Large intestine (tissue), 12 donors: ENCODE measurements around the gene ZBTB8A. TPM values are rescaled to one million over a fixed set of nuclear protein-coding genes. Genes with fewer than 3 reads are reported as not detected.
A peak's percentile ranks its signal among the peaks of the same experiment; 100 is the strongest.

Source experiments
- DNase-seq, 2 donors: peaks; one replicate each; pipeline versions ENCODE4 v3.0.0 to v3.0.0-alpha.2; 2013
- H3K27ac ChIP-seq: one replicate; pipeline ENCODE4 v1.5.1; 2013; ENCODE audit warnings: low read length
- H3K27me3 ChIP-seq: 2 replicates; pipeline ENCODE4 v1.6.1; 2013; ENCODE audit warnings: low read length; ENCODE audit not compliant: control insufficient read depth, insufficient read depth
- H3K36me3 ChIP-seq: 2 replicates; pipeline ENCODE4 v1.6.1; 2013; ENCODE audit warnings: low read length; ENCODE audit not compliant: control insufficient read depth, insufficient read depth
- H3K4me1 ChIP-seq: one replicate; pipeline ENCODE4 v1.6.1; 2013; ENCODE audit warnings: low read length; ENCODE audit not compliant: control insufficient read depth, insufficient read depth
- H3K4me3 ChIP-seq: one replicate; pipeline ENCODE4 v1.5.1; 2013; ENCODE audit warnings: low read length
- H3K9me3 ChIP-seq: one replicate; pipeline ENCODE4 v1.6.1; 2013; ENCODE audit warnings: mild to moderate bottlenecking, low read depth, low read length, moderate library complexity; ENCODE audit not compliant: control insufficient read depth
- WGBS: methylation state at CpG from one replicate; pipeline ENCODE4 v1.1.5; 2013; ENCODE audit warnings: low lambda C conversion rate; ENCODE audit not compliant: insufficient coverage; 5-methylcytosine and 5-hydroxymethylcytosine counted together
- long read RNA-seq, 11 donors: transcript quantifications; one replicate each; lab custom pipeline, GENCODE V29; 2026
- polyA plus RNA-seq: library from polyadenylated mRNA; unstranded; fragments of 120-200 nt; gene quantifications from one replicate; pipeline ENCODE4 v1.2.1, GENCODE V29; 2013

Gene ZBTB8A
- polyA plus RNA-seq = 8.0 TPM
- long read RNA-seq, donor 1, full-length matches to known transcripts = 1 of 1 reads
- long read RNA-seq, donor 1, partial matches to known transcripts = 0 of 1 reads
- long read RNA-seq, donor 1, other reads (novel, unspliced or antisense) = 0 of 1 reads
- long read RNA-seq, donor 2, full-length matches to known transcripts = 5 of 5 reads
- long read RNA-seq, donor 2, partial matches to known transcripts = 0 of 5 reads
- long read RNA-seq, donor 2, other reads (novel, unspliced or antisense) = 0 of 5 reads
- long read RNA-seq, donor 3 = 0 reads
- long read RNA-seq, donor 4 = 0 reads
- long read RNA-seq, donor 5, full-length matches to known transcripts = 1 of 1 reads
- long read RNA-seq, donor 5, partial matches to known transcripts = 0 of 1 reads
- long read RNA-seq, donor 5, other reads (novel, unspliced or antisense) = 0 of 1 reads
- long read RNA-seq, donor 6, full-length matches to known transcripts = 2 of 46 reads
- long read RNA-seq, donor 6, partial matches to known transcripts = 21 of 46 reads
- long read RNA-seq, donor 6, other reads (novel, unspliced or antisense) = 23 of 46 reads
- long read RNA-seq, donor 7, full-length matches to known transcripts = 2 of 2 reads
- long read RNA-seq, donor 7, partial matches to known transcripts = 0 of 2 reads
- long read RNA-seq, donor 7, other reads (novel, unspliced or antisense) = 0 of 2 reads
- long read RNA-seq, donor 8, partial matches to known transcripts = 0 of 2 reads
- long read RNA-seq, donor 8, other reads (novel, unspliced or antisense) = 0 of 2 reads
- long read RNA-seq, donor 9, partial matches to known transcripts = 9 of 47 reads
- long read RNA-seq, donor 9, other reads (novel, unspliced or antisense) = 38 of 47 reads
- long read RNA-seq, donor 10, full-length matches to known transcripts = 3 of 3 reads
- long read RNA-seq, donor 10, partial matches to known transcripts = 0 of 3 reads
- long read RNA-seq, donor 10, other reads (novel, unspliced or antisense) = 0 of 3 reads
- long read RNA-seq, donor 11, full-length matches to known transcripts = 2 of 2 reads
- long read RNA-seq, donor 11, partial matches to known transcripts = 0 of 2 reads
- long read RNA-seq, donor 11, other reads (novel, unspliced or antisense) = 0 of 2 reads

GRCh38 chr1:32538887-32539583 lies at the start of gene ZBTB8A:
Gene ZBTB8A, plus strand, starts transcription at chr1:32539427. Its CDS starts 53,505 bp downstream, at chr1:32592932.
- DNase-seq = peak; percentile 42 to 83
- peak within 1 kb of the TSS; percentile 66 for H3K4me3 ChIP-seq
- peaks cover 2% of the 10 kb centered on the region for H3K27me3 ChIP-seq
- no peaks in the 10 kb centered on the region for H3K36me3 ChIP-seq
- WGBS = 3% methylated on average over 6 of the region's 33 CpGs
- H3K27ac ChIP-seq = peak within 1 kb of the TSS; percentile 62
- peaks cover 7% of the 10 kb centered on the region for H3K4me1 ChIP-seq
- H3K9me3 ChIP-seq = no peaks in the 10 kb centered on the region

GRCh38 chr1:32489774-32490454 lies 49.3 kb upstream of the ZBTB8A start:
- no CpG with 5 or more reads among the region's 3 CpGs for WGBS
- no peaks in the 10 kb centered on the region for H3K27me3 ChIP-seq

GRCh38 chr1:32491386-32491785 lies 47.8 kb upstream of the ZBTB8A start:
- Histone ChIP-seq H3K4me1 (no peaks in the 10 kb centered on the region), H3K36me3 (no peaks in the 10 kb centered on the region), H3K27ac (no peak overlapping the region), H3K9me3 (no peaks in the 10 kb centered on the region), H3K4me3 (no peak overlapping the region), H3K27me3 (no peaks in the 10 kb centered on the region)
- no peak for DNase-seq
- WGBS = no CpG with 5 or more reads among the region's 2 CpGs

More at GRCh38 chr1:32489774-32490454, 49.3 kb upstream of the ZBTB8A start:
- no peaks in the 10 kb centered on the region for H3K36me3 ChIP-seq
- H3K4me1 ChIP-seq = no peaks in the 10 kb centered on the region
- no peak overlapping the region for H3K27ac ChIP-seq
- no peak for DNase-seq
- no peak overlapping the region for H3K4me3 ChIP-seq
- H3K9me3 ChIP-seq = no peaks in the 10 kb centered on the region

GRCh38 chr1:32494196-32494595 lies 45.0 kb upstream of the ZBTB8A start:
- H3K4me3 ChIP-seq = no peak overlapping the region
- no peak overlapping the region for H3K27ac ChIP-seq
- H3K36me3 ChIP-seq = no peaks in the 10 kb centered on the region
- no peaks in the 10 kb centered on the region for H3K4me1 ChIP-seq
- H3K9me3 ChIP-seq = no peaks in the 10 kb centered on the region
- no peaks in the 10 kb centered on the region for H3K27me3 ChIP-seq
- no CpG with 5 or more reads among the region's 1 CpG for WGBS
- DNase-seq = no peak

GRCh38 chr1:32494711-32495337 lies 44.4 kb upstream of the ZBTB8A start:
- no peak overlapping the region for H3K4me3 ChIP-seq
- H3K27ac ChIP-seq = no peak overlapping the region
- H3K27me3 ChIP-seq = no peaks in the 10 kb centered on the region
- no peaks in the 10 kb centered on the region for H3K36me3 ChIP-seq
- WGBS = 57% methylated on average over 1 of the region's 7 CpGs
- DNase-seq = no peak
- no peaks in the 10 kb centered on the region for H3K4me1 ChIP-seq
- no peaks in the 10 kb centered on the region for H3K9me3 ChIP-seq

GRCh38 chr1:32496127-32496526 lies 43.1 kb upstream of the ZBTB8A start:
- H3K27me3 ChIP-seq = no peaks in the 10 kb centered on the region
- no peak overlapping the region for H3K4me3 ChIP-seq
- WGBS = 100% methylated on average over 2 of the region's 5 CpGs
- no peaks in the 10 kb centered on the region for H3K36me3 ChIP-seq
- no peaks in the 10 kb centered on the region for H3K4me1 ChIP-seq
- H3K27ac ChIP-seq = no peak overlapping the region
- DNase-seq = no peak
- H3K9me3 ChIP-seq = no peaks in the 10 kb centered on the region

GRCh38 chr1:32498751-32499150 lies 40.5 kb upstream of the ZBTB8A start:
- H3K27me3 ChIP-seq = no peaks in the 10 kb centered on the region
- no peak for DNase-seq
- H3K4me3 ChIP-seq = no peak overlapping the region
- no CpG with 5 or more reads among the region's 8 CpGs for WGBS
- no peak overlapping the region for H3K27ac ChIP-seq
- no peaks in the 10 kb centered on the region for H3K4me1 ChIP-seq
- H3K36me3 ChIP-seq = no peaks in the 10 kb centered on the region
- H3K9me3 ChIP-seq = no peaks in the 10 kb centered on the region

GRCh38 chr1:32500387-32501209 lies 38.6 kb upstream of the ZBTB8A start:
- peak; percentile 34 to 74 for DNase-seq
- Histone ChIP-seq H3K9me3 (no peaks in the 10 kb centered on the region), H3K27me3 (no peaks in the 10 kb centered on the region), H3K4me1 (no peaks in the 10 kb centered on the region), H3K4me3 (peak overlapping the region; percentile 47), H3K36me3 (no peaks in the 10 kb centered on the region), H3K27ac (peak overlapping the region; percentile 64)
- no CpG with 5 or more reads among the region's 99 CpGs for WGBS

GRCh38 chr1:32501865-32502264 lies 37.4 kb upstream of the ZBTB8A start:
- Histone ChIP-seq H3K36me3 (no peaks in the 10 kb centered on the region), H3K4me3 (no peak overlapping the region), H3K4me1 (no peaks in the 10 kb centered on the region), H3K9me3 (no peaks in the 10 kb centered on the region), H3K27ac (no peak overlapping the region), H3K27me3 (no peaks in the 10 kb centered on the region)
- no CpG with 5 or more reads among the region's 9 CpGs for WGBS
- no peak for DNase-seq
